Measurements from ENCODE around the gene FAAP24. TPM values are rescaled to one million over a fixed set of nuclear protein-coding genes. Genes with fewer than 3 reads are reported as not detected.

FAAP24 gene
- total and polyA plus RNA-seq, 2 of the 8 experiments (the other 6 are each of a cell fraction or from before 2014, with no cell fraction given), result 3.3 to 4.2 TPM

- Histone ChIP-seq H3K23me2 (ENCODE audit: low read depth, low read length) (no peaks in the 10 kb centered on the region), H2AK5ac (ENCODE audit: low read depth, low read length) (no peak overlapping the region), H3K14ac (ENCODE audit: insufficient read length) (no peak overlapping the region), H2BK20ac (ENCODE audit: low read length) (no peak overlapping the region), H4K20me1 (replicated peaks in 1 of 2; ENCODE audit: control insufficient read depth in 1 of 2, insufficient read depth in 2 of 2, low read length in 2 of 2) (no peaks in the 10 kb centered on the region), H2BK15ac (ENCODE audit: low read length) (no peak overlapping the region), H3K4me2 (ENCODE audit: insufficient read depth in 1 of 2, low read depth in 2 of 2, low read length in 2 of 2) (no peak overlapping the region), H3K9me3 (ENCODE audit: insufficient read depth in 2 of 2, low read depth in 1 of 2, low read length in 1 of 2) (no peaks in the 10 kb centered on the region), H3K4me3 (ENCODE audit: extremely low read depth in 1 of 4, insufficient read depth in 2 of 4, low read depth in 3 of 4, low read length in 4 of 4) (no peak overlapping the region), H3K79me1 (ENCODE audit: low read depth, low read length) (no peaks in the 10 kb centered on the region), H3K56ac (replicated peaks; ENCODE audit: insufficient read length, low read depth, low read length) (no peak overlapping the region), H3K27me3 (replicated peaks in 1 of 4; ENCODE audit: control insufficient read depth in 3 of 4, extremely low read depth in 1 of 4, insufficient read depth in 3 of 4, low read length in 3 of 4) (no peaks in the 10 kb centered on the region), H3K9ac (replicated peaks in 1 of 4; ENCODE audit: extremely low read depth in 1 of 4, low read depth in 3 of 4, low read length in 3 of 4) (no peak overlapping the region), H3K23ac (ENCODE audit: insufficient read length) (no peak overlapping the region), H3K79me2 (ENCODE audit: control insufficient read depth in 1 of 2, insufficient read depth in 2 of 2, low read length in 2 of 2) (no peaks in the 10 kb centered on the region), H4K91ac (replicated peaks; ENCODE audit: insufficient read length, low read length) (no peak overlapping the region), H3K36me3 (ENCODE audit: control insufficient read depth in 2 of 4, insufficient read depth in 4 of 4, low read length in 3 of 4) (peaks cover 0 to 31% (median 13%) of the 10 kb centered on the region in 4 experiments; a peak in 6 of 8 replicates), H3K18ac (ENCODE audit: extremely low read depth, low read length) (no peak overlapping the region), H2AFZ (ENCODE audit: low read length) (no peak overlapping the region), H4K5ac (ENCODE audit: insufficient read length, low read depth, low read length) (no peak overlapping the region), H3K4me1 (replicated peaks in 1 of 4; ENCODE audit: control insufficient read depth in 3 of 4, insufficient read depth in 4 of 4, low read length in 3 of 4) (no peaks in the 10 kb centered on the region), H2BK12ac (ENCODE audit: low read depth, low read length) (no peak overlapping the region), H3K4ac (replicated peaks; ENCODE audit: insufficient read length, low read depth, low read length) (no peak overlapping the region), H3K27ac (ENCODE audit: low read depth, low read length) (no peak overlapping the region), H2BK5ac (ENCODE audit: low read depth, low read length) (no peak overlapping the region), H2BK120ac (replicated peaks; ENCODE audit: low read depth, low read length) (no peak overlapping the region), H4K8ac (ENCODE audit: extremely low read depth, insufficient read depth, low read length) (no peak overlapping the region)
- FAIRE-seq (no peak), DNase-seq (ENCODE audit: low read depth in 1 of 2, low spot score in 2 of 2) (no peak)
- ChIA-PET CTCF (ENCODE audit: partially characterized antibody) (no interaction called here), POLR2A (ENCODE audit: partially characterized antibody) (no interaction called here)
- 96% methylated on average over 4 of the region's 5 CpGs; no CpG with 5 or more reads in 1 of the 2 experiments for WGBS, 2 experiments (ENCODE audit: extremely low coverage in 1 of 2, insufficient coverage in 1 of 2, insufficient read length in 1 of 2, insufficient replicate concordance in 2 of 2, low coverage in 1 of 2, low lambda C conversion rate in 2 of 2, missing lambda C conversion rate in 1 of 2)
- TF ChIP-seq ASH2L (IDR thresholded peaks at IDR 0.05; ENCODE audit: low read length) (no peak), RNF2 (IDR thresholded peaks at IDR 0.05; ENCODE audit: borderline replicate concordance, low read depth, low read length, missing control alignments, poor library complexity, severe bottlenecking) (no peak), SUZ12 (IDR thresholded peaks at IDR 0.05; ENCODE audit: low read length) (no peak), PHF8 (conservative IDR thresholded peaks at IDR 0.05; ENCODE audit: low read depth, low read length) (no peak), RFX5 (IDR thresholded peaks at IDR 0.05; ENCODE audit: borderline replicate concordance, low read depth, low read length) (no peak), KDM5A (IDR thresholded peaks at IDR 0.05; ENCODE audit: low read length) (no peak), GABPA (IDR thresholded peaks at IDR 0.05; ENCODE audit: borderline replicate concordance, insufficient read depth, low read length) (no peak), ATF2 (IDR thresholded peaks at IDR 0.05; ENCODE audit: low read length) (no peak), SAP30 (IDR thresholded peaks at IDR 0.05; ENCODE audit: insufficient read depth, insufficient replicate concordance, low read length) (no peak), MAX (IDR thresholded peaks at IDR 0.05) (no peak), RAD21 (IDR thresholded peaks at IDR 0.05 in 1 of 2, conservative IDR thresholded peaks at IDR 0.05 in 1 of 2; ENCODE audit: low read depth in 2 of 2, low read length in 2 of 2) (no peak)
Observed at GRCh38 chr19:32988724-32989123, 16.7 kb downstream of the FAAP24 start.
